ENCODE measurements around the gene ETV2.
A peak's percentile ranks its signal among the peaks of the same experiment; 100 is the strongest.
"Not testable (repeated sequence)": the region's sequence is repeated elsewhere in the genome, so short reads cannot be mapped to it uniquely, and the experiment has no call there.

Gene ETV2

DNA sequence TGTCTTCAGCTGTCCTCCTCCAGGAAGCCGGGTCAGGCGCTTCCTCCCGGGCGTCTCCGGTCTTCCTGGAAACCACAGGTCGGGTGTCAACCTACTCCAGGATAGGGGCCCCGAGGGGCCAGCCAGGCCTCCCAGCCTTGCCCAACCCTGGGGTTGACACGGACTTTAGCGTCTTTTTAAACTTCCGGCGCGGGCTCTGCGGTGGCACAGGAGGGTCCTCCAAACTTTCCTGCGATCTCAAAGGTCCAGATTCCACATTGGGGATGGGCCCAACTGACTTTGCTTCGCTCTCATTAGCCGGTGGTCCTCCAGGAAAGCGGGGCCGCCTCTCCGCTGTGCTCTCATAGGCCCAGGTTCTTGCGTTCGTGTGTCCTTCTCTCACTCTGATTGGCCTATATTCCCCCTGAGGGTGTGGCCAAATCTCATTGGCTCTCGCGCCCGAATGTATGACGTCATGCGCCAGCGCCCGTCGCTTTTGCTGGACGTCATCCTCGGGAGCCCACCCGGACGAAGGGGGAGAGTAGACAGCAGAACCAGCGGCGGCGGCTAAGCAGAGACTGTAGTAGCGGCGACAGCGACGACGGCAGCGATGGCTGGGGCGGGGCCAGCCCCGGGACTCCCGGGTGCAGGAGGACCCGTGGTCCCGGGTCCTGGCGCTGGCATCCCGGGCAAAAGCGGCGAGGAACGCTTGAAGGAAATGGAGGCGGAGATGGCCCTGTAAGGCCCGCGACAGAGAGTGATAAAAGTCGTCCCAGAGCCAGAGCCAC lies 12.8 kb upstream of the ETV2 start, which contains the start of gene RBM42:
TSS of gene RBM42 (plus strand) at position 472 of the 767 bp plus-strand sequence. CDS start at position 590, 118 bp downstream.
- DNase-seq (ENCODE audit: low read depth): peak; percentile 96

DNA sequence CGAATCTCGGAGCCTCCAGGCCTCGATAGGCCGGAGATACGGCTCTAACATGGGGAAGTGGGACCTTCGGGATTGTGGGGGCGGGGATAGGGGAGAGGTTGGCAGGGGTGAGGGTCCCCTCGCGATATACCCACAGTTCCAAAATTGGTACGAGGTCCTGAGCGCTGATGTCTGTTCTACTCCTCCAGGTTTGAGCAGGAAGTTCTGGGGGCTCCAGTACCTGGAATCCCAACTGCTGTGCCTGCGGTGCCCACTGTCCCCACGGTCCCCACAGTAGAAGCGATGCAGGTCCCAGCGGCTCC lies 12.3 kb upstream of the ETV2 start:
- DNase-seq (ENCODE audit: low read depth): no peak

DNA sequence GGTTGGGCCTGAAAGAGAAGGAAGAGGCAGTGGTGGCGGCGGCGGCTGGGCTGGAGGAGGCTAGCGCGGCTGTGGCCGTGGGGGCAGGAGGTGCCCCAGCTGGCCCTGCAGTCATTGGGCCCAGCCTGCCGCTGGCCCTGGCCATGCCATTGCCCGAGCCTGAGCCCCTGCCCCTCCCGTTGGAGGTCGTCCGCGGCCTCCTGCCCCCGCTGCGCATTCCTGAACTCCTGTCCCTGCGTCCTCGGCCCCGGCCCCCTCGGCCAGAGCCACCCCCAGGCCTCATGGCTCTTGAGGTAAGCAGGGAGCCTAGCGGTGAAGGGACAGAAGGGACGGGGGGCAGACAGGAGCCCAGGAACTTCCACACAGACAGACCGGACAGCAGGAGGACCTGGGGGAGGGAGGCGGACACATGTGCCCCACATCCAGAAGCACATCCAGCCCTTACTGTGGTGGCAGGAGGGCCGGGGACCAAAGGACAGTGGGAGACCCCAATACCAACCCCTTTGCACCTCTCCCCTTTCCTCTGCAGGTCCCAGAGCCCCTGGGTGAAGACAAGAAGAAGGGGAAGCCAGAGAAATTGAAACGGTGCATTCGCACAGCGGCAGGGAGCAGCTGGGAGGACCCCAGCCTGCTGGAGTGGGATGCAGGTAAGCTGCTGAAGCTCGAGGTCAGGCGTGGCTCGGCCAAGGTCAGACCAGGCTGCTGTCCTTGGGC lies 7.7 kb upstream of the ETV2 start:
- no peak for DNase-seq (ENCODE audit: low read depth)

DNA sequence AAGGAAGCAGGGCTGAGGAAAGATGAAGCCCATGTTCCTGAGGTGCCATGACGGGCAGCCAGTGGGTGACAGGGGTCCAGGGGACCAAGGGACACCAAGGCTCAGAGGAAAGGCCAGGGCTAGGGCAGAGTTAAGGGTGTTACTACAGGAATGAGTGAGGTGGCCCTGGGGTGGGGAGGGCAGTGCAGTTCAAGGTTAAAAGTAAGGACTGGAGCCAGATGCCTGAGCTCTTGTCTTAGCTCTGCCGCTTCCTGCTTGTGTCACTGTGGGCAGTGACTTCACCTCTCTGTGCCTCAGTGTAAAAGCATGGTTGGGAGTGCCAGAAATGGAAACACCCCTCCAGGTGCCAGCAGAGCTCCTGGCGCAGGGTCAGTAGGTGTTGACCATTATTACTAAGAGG lies 4.9 kb upstream of the ETV2 start:
- DNase-seq (ENCODE audit: low read depth): no peak

DNA sequence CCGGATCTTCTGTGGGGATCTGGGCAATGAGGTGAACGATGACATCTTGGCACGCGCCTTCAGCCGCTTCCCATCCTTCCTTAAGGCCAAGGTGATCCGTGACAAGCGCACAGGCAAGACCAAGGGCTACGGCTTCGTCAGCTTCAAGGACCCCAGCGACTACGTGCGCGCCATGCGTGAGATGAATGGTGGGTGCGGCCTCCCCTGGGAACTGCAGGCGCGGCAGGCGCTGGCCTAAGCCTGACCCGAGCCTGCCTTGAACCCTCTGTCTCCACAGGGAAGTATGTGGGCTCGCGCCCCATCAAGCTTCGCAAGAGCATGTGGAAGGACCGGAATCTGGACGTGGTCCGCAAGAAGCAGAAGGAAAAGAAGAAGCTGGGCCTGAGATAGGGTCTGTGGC lies 4.4 kb upstream of the ETV2 start:
- DNase-seq (ENCODE audit: low read depth): no peak

DNA sequence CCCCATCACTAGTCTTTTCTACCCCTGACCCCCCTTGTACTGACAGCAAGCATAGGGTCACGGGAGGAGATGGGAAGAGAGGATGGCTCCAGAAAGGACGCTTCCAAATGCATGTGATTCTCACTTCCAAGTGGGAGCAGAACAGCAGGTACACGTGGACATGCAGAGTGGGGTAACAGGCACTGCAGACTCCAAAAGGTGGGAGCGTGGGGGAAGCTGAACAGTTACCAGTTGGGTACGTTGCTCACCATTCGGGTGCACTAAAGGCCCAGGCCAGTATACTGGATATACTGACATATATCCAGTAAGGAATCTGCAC lies 2.3 kb upstream of the ETV2 start:
- DNase-seq (ENCODE audit: low read depth): no peak

DNA sequence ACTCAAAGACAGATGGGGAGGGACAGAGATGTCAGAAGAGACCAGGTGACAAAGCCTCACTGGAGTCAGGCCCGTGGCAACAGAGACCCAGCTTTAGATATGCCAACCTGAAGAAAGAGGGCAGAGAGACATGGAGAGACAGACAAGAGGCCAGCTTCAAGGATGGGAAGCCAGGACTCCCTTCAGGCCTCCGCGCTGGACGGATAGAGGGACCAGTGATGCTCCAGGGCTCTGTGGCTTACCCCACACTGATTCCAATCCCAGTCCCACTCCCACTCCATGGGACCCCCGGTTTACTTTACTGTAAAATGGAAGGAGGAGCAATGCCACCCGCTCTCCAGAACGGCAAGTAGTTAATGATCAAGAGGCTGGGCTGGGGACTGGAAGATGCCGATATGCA lies 1.7 kb upstream of the ETV2 start:
- no peak for DNase-seq (ENCODE audit: low read depth)

DNA sequence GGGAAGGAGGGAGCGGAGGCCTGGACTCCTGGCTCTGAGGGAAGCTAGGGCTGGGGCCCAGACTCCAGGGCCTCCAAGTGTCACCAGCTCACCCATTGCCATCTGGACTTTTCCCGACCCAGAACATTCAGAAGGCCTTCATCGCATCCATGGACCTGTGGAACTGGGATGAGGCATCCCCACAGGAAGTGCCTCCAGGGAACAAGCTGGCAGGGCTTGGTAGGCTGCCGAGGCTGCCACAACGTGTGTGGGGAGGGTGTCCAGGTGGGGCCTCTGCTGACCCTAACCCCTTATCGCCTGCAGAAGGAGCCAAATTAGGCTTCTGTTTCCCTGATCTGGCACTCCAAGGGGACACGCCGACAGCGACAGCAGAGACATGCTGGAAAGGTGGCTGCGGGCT lies 767 bp downstream of the ETV2 start:
- no peak for DNase-seq (ENCODE audit: low read depth)

DNA sequence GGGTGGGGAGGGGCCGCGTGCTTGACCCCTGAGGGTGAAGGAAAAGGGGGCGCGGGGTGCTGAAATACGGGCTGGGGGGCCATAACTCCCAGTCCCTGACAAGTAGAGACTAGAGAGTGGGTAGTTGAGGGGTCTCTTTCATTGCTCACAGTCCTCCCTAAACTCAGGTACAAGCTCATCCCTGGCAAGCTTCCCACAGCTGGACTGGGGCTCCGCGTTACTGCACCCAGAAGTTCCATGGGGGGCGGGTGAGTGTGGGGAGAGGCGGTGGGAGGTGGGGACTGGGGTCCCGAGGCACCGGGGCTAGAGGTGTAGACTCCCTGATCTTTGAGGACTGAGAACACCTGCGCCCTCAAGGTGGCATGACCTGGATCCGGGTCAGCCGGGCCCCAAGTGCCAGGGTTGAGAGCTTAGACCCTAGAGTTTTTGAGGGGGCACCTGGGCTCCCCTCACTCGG lies 1.3 kb downstream of the ETV2 start:
- DNase-seq (ENCODE audit: low read depth): no peak

DNA sequence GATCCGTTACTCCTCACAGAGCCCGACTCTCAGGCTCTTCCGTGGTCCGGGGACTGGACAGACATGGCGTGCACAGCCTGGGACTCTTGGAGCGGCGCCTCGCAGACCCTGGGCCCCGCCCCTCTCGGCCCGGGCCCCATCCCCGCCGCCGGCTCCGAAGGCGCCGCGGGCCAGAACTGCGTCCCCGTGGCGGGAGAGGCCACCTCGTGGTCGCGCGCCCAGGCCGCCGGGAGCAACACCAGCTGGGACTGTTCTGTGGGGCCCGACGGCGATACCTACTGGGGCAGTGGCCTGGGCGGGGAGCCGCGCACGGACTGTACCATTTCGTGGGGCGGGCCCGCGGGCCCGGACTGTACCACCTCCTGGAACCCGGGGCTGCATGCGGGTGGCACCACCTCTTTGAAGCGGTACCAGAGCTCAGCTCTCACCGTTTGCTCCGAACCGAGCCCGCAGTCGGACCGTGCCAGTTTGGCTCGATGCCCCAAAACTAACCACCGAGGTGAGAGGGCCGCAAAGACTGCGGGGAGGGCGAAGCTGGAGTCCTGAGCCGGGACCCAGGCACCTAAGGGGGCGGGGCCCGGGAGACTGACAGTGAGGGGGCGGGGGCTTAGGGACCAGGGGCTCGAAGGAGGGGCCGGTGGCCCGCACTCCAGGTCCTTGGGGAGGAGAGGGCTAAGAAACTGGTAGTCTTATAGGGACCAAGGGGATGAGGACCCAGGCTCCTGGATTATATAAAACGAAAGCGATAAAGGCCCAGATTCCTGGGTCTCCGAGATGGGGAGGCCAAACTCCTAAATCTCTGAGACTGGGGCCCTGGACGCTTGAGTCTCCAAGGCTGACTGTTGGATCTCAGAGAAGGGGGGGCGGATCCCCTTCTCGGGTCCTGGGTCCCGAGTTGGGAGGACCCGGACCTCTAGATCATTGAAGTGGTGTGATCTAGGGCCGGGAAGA lies 2.0 kb downstream of the ETV2 start:
- DNase-seq (ENCODE audit: low read depth): peak; percentile 52

DNA sequence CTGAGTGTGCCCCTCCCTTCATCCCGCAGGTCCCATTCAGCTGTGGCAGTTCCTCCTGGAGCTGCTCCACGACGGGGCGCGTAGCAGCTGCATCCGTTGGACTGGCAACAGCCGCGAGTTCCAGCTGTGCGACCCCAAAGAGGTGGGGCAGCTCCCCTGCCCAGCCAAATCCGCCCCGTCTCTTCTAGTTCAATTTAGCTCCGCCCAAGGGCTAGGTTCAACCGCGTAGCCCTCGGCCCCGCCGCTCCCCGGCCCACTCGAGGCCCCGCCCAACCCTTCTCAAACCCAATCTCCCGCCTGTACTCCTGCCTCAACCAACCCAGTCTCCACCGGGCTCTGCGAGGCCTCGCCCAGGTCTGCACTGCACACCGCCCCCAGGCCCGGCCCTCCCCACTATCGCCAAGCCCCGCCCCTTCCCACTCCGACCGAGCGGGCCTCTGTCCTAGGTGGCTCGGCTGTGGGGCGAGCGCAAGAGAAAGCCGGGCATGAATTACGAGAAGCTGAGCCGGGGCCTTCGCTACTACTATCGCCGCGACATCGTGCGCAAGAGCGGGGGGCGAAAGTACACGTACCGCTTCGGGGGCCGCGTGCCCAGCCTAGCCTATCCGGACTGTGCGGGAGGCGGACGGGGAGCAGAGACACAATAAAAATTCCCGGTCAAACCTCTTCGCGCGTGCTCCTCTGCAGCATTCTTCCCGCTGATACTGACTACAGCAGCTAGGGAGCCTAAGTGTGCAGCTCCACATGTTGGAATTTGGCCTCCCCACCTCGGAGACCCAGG lies 2.9 kb downstream of the ETV2 start:
- peak; percentile 82 for DNase-seq (ENCODE audit: low read depth)

DNA sequence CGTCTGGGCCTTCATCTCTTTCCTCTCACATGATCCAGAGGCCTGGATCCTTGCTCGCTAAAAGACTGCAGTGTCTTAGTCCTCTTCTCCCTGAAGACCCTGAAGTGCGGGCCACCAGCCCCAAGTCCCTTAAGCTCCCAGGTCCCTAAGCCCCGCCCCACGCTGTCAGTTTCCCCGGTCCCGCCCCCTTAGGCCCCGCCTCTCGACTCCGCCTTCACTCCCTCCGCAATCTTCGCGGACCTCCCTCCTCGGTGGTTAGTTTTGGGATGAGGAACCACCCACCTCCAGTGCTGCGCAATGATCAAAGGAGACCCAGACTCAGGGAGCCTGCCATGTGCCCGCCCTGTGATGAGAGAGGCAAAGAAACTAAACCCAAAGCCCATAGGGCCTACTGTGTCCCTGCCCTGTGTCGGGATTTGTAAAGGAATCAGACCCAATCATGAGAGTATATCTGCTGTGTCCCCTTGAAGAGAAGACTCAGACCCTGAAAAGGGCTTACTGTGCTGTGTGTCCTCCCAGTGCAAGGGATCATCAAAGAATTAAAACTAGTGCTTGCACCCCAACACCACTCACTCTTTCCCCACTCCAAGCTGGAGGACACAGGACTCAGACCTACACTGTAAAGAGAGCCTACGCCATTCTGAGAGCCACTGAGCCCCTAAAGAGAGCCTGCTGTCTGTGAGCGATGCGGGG lies 3.6 kb downstream of the ETV2 start:
- peak; percentile 66 for DNase-seq (ENCODE audit: low read depth)

DNA sequence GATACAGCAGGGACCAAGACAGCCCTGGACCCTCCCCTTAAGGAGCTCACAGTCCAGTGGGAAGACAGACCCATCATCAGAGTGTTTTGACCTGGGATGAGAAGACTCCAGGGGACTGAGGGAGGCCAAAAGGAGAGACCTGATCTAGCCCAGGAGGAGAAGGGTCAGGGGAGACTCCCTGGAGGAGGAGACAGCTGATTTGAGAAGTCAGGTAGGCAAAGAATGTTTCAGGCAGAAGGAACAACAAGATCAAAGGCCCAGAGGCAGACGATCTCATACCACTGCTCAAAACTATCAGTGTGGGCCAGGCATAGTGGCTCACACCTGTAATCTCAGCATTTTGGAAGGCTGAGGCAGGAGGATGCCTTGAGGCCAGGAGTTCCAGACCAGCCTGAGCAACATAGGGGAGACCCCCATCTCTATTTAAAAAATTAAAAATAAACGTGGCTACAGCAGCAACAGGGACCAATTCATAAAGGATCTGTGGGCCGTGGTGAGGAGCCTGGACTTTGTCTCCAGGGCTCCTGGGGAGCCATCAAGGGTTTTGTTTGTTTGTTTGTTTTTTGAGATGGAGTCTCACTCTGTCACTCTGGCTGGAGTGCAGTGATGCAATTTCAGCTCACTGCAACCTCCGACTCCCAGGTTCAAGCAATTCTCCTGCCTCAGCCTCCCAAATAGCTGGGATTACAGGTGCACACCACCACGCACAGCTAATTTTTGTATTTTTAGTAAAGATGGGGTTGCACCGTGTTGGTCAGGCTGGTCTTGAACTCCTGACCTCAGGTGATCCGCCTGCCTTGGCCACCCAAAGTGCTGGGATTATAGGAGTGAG lies 4.4 kb downstream of the ETV2 start:
- no peak for DNase-seq (ENCODE audit: low read depth)

DNA sequence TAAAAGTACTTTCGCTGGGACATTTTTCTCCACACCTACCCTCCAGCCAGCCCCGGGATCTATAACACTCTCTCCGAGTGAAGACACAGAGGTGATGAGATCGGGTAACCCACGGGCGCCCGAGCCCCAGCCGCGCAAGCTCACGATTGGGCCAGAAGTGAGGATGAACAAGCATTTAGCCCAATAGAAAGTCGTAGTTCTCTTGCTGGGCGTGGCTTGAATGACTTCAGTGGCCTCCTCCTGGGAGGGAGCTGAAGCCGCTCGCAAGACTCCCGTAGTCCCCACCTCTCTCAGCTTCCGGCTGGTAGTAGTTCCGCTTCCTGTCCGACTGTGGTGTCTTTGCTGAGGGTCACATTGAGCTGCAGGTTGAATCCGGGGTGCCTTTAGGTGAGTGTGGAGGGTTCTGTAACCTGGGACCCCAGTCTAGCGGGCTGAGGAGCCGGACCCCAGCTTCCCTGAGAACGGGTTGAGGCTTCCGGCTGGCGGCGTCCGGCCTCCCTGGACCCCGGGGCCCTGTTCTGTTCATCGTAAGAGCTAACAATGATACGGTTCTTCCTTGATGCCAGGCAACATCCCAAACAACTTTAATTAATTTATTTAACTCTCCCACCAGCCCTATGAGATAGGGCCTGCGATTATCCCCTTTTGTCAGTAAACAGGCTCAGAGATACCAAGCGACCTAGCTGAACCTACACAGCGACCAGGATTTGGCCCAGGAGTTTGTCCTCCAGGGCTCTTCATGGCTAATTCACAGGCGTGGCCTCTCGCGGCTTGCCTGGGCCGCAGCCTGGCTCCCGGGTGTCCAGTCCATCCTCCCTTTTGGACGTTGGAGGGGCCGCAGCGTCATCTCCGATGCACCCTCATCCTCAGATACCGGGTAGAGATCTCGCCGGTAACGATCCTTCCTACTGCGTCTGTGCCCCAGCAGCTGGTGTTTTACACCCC lies 6.7 kb downstream of the ETV2 start, which contains the start of gene COX6B1:
TSS of gene COX6B1 (plus strand) at position 307 of the 945 bp plus-strand sequence. CDS start 2,921 bp downstream, outside the sequence.
- DNase-seq (ENCODE audit: low read depth): peak; percentile 47

DNA sequence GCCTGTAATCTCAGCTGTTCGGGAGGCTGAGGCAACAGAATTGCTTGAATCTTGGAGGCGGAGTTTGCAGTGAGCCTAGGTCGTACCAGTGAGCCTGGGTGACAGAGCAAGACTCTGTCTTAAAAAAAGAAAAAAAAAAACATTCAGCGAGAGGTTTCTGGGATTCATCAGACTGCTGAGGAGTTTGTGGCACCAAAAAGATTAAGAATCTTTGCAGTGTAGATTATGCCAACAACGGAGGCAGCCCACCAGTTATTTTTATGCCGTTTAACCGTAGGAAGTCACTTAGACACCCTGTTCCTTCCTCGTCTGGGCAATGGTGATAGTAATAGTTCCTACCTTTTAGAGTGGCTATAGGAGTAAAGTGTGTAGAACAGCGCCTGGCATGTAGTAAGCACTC lies 9.0 kb downstream of the ETV2 start:
- DNase-seq (ENCODE audit: low read depth): no peak

DNA sequence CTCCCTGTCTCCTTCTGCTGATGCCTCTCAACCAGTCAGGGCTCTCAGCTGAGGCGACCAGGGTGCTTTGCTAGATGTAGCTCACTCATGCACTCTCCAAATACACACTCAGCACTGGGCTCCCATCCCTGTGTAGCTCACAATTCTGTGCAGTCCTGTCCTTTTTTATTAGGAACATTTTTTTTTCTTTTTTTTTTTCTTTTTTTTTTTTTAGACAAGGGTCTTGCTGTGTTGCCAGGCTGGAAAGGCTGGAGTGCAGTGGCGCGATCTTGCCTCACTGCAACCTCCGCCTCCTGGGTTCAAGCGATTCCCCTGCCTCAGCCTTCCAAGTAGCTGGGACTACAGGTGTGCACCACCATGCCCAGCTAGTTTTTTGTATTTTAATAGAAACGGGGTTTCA lies 13.3 kb downstream of the ETV2 start:
- not testable (repeated sequence) for DNase-seq (ENCODE audit: low read depth)

DNA sequence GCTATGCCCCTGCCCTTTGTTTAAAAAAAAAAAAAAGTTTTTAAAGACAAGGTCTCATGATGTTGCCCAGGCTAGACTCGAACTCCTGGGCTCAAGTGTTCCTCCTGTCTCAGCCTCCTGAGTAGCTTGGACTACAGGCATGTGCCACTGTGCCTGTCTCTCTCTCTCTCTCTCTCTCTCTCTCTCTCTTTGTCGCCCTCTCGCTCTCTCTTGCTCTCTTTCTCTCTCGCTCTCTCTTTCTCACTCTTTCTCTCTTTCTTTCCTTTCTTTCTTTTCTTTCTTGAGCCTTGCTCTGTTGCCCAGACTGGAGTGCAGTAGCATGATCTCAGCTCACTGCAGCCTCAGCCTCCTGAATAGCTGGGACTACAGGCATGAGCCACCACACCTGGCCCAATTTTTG lies 14.1 kb downstream of the ETV2 start:
- DNase-seq (ENCODE audit: low read depth): no peak

DNA sequence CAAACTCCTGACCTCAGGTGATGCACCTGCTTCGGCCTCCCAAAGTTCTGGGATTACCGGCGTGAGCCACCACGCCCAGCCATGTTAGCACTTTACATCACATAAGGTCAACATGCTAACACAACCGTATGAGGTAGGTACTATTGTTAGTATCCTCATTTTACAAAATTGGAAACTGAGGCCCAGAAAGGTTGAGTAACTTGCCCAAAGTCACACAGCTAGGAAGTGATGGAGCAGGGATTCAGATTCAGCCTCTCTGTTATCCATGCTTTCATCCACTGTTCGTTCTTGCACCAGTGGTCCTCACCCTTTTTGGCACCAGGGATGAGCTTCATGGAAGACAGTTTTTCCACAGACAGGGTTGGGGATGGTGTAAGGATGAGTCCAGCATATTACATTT lies 15.2 kb downstream of the ETV2 start:
- DNase-seq (ENCODE audit: low read depth): no peak

Data from stimulated activated CD8-positive, alpha-beta memory T cell treated with anti-CD3 and anti-CD28 coated beads, Interleukin-15, amount 100 ng/mL, for 24 hours (primary cell).